HepG2 (cell line): ENCODE results near the gene COG1. TPM values are rescaled to one million over a fixed set of nuclear protein-coding genes. Genes with fewer than 3 reads are reported as not detected.

Source experiments
- AGO2 ChIP-seq: fragments of 200-400 bp; formaldehyde crosslinking; optimal IDR thresholded peaks from 2 replicates; pipeline ENCODE3; 2017; ENCODE audit warnings: mild to moderate bottlenecking, low read depth, low read length, moderate library complexity
- ARID2 ChIP-seq: sonication (generic); formaldehyde crosslinking; IDR thresholded peaks from 2 replicates; pipeline ENCODE4 v1.8.1; 2022; ENCODE audit warnings: mild to moderate bottlenecking, missing genetic modification reagents, borderline replicate concordance
- CEBPB ChIP-seq: IDR thresholded peaks from 2 replicates; pipeline ENCODE4 v1.6.1; 2011; ENCODE audit warnings: low read depth, low read length, improper control_type of control experiment, borderline replicate concordance
- DPF2 ChIP-seq: sonication (generic); formaldehyde crosslinking; IDR thresholded peaks from 2 replicates; pipeline ENCODE4 v1.4.0; 2020; ENCODE audit warnings: mild to moderate bottlenecking, low read depth, missing genetic modification reagents, borderline replicate concordance
- GZF1 ChIP-seq: sonication (generic); formaldehyde crosslinking; IDR thresholded peaks from 2 replicates; pipeline ENCODE4 v1.5.1; 2020; ENCODE audit warnings: mild to moderate bottlenecking, missing genetic modification reagents
- HNF4A ChIP-seq: sonication (generic); formaldehyde crosslinking; IDR thresholded peaks from 2 replicates; pipeline ENCODE4 v1.4.0; 2020; ENCODE audit warnings: missing genetic modification reagents
- HOXA5 ChIP-seq: sonication (generic); formaldehyde crosslinking; IDR thresholded peaks from 2 replicates; pipeline ENCODE4 v1.4.0; 2020; ENCODE audit warnings: missing genetic modification reagents
- KDM5A ChIP-seq: fragments of 200-600 bp; sonication (generic); IDR thresholded peaks from 2 replicates; pipeline ENCODE4 v1.7.0; 2018; ENCODE audit warnings: antibody characterized with exemption, mild to moderate bottlenecking, low read length, borderline replicate concordance
- MEF2D ChIP-seq: sonication (generic); formaldehyde crosslinking; IDR thresholded peaks from 2 replicates; pipeline ENCODE4 v1.5.1; 2020; ENCODE audit warnings: mild to moderate bottlenecking, missing genetic modification reagents
- MEIS2 ChIP-seq: sonication (generic); formaldehyde crosslinking; IDR thresholded peaks from 2 replicates; pipeline ENCODE4 v1.9.0; 2021; ENCODE audit warnings: mild to moderate bottlenecking, missing genetic modification reagents
- MTERF4 ChIP-seq: sonication (generic); formaldehyde crosslinking; IDR thresholded peaks from 2 replicates; pipeline ENCODE4 v1.8.0; 2023; ENCODE audit warnings: mild to moderate bottlenecking, missing genetic modification reagents
- MTF1 ChIP-seq: sonication (generic); formaldehyde crosslinking; IDR thresholded peaks from 2 replicates; pipeline ENCODE4 v1.5.0; 2020; ENCODE audit warnings: missing genetic modification reagents
- PBX3 ChIP-seq: sonication (generic); formaldehyde crosslinking; IDR thresholded peaks from 2 replicates; pipeline ENCODE4 v1.8.1; 2023; ENCODE audit warnings: missing genetic modification reagents, inconsistent platforms, borderline replicate concordance
- PITX1 ChIP-seq: sonication (generic); formaldehyde crosslinking; IDR thresholded peaks from 2 replicates; pipeline ENCODE4 v1.5.1; 2020; ENCODE audit warnings: mild to moderate bottlenecking, missing genetic modification reagents
- POGZ ChIP-seq: sonication (generic); formaldehyde crosslinking; IDR thresholded peaks from 2 replicates; pipeline ENCODE4 v1.4.0; 2020; ENCODE audit warnings: mild to moderate bottlenecking, missing genetic modification reagents
- PRDM10 ChIP-seq: sonication (generic); formaldehyde crosslinking; IDR thresholded peaks from 2 replicates; pipeline ENCODE4 v1.4.0; 2020; ENCODE audit warnings: low read depth, missing genetic modification reagents
- SRSF1 ChIP-seq: fragments of 200-400 bp; formaldehyde crosslinking; optimal IDR thresholded peaks from 2 replicates; pipeline ENCODE3; 2017; ENCODE audit warnings: mild to moderate bottlenecking, low read depth, low read length, moderate library complexity
- ZMAT3 ChIP-seq: sonication (generic); formaldehyde crosslinking; conservative IDR thresholded peaks from 2 replicates; pipeline ENCODE4 v1.7.0; 2021; ENCODE audit warnings: missing genetic modification reagents
- ZNF24 ChIP-seq: fragments of 450-650 bp; IDR thresholded peaks from 2 replicates; pipeline ENCODE4 v1.6.1; 2017; ENCODE audit warnings: antibody characterized with exemption, mild to moderate bottlenecking
- ZNF770 ChIP-seq: sonication (generic); formaldehyde crosslinking; IDR thresholded peaks from 2 replicates; pipeline ENCODE4 v1.5.0; 2020; ENCODE audit warnings: mild to moderate bottlenecking, missing genetic modification reagents
- ZNF780A ChIP-seq: sonication (generic); formaldehyde crosslinking; IDR thresholded peaks from 2 replicates; pipeline ENCODE4 v1.8.0; 2022; ENCODE audit warnings: mild to moderate bottlenecking, missing genetic modification reagents, moderate library complexity
- ZSCAN12 ChIP-seq: sonication (generic); formaldehyde crosslinking; IDR thresholded peaks from 2 replicates; pipeline ENCODE4 v1.9.0; 2021; ENCODE audit warnings: mild to moderate bottlenecking, missing genetic modification reagents
- polyA plus RNA-seq, 8 experiments: library from polyadenylated mRNA; depleted of rRNA in 3 of 8; stranded (reverse) in 7 of 8; unstranded in 1 of 8; fragments of >200 nt; fragmentation: Illumina TruSeq in 4 of 8; extraction: Trizol in 4 of 8; gene quantifications; 2 replicates each; pipeline versions ENCODE4 v1.2.1 to v1.2.3, GENCODE V29; 2011 to 2016; ENCODE audit warnings: low read depth in 4 of 8, missing spikeins in 1 of 8, mixed read lengths in 1 of 8; ENCODE audit not compliant: insufficient read depth in 1 of 8
- total RNA-seq, 5 experiments: library from RNA; depleted of rRNA; stranded (reverse); fragments of >200 nt; fragmentation: Illumina TruSeq; extraction: Trizol; gene quantifications; 2 replicates each; pipeline ENCODE4 v1.2.3, GENCODE V29; 2016; ENCODE audit warnings: low read depth in 1 of 5

COG1 gene
- total and polyA plus RNA-seq, 2 of the 13 experiments (the other 11 are each of a cell fraction or from before 2014, with no cell fraction given): 36.6 to 39.7 TPM

- TF ChIP-seq DPF2 (CRISPR knock-in tag) (peak; percentile 99), SRSF1 (no peak), ZSCAN12 (CRISPR knock-in tag) (no peak), PRDM10 (CRISPR knock-in tag) (peak; percentile 81; the same call in 1 of the 2 replicates), MEF2D (CRISPR knock-in tag) (peak; percentile 94), KDM5A (no peak), ZNF770 (CRISPR knock-in tag) (peak; percentile 76), GZF1 (CRISPR knock-in tag) (peak; percentile 24; the same call in 1 of the 2 replicates), MTF1 (CRISPR knock-in tag) (no peak), CEBPB (no peak), HNF4A (peak; percentile 92), PBX3 (no peak), ZMAT3 (CRISPR knock-in tag) (no peak; the same call in 1 of the 2 replicates), MEIS2 (CRISPR knock-in tag) (peak; percentile 96), MTERF4 (CRISPR knock-in tag) (peak; percentile 84; the same call in 1 of the 2 replicates), ZNF780A (CRISPR knock-in tag) (0 out of 2 replicates have a peak, but pooled peaks have one; percentile 17), PITX1 (peak; percentile 98), ZNF24 (no peak), HOXA5 (CRISPR knock-in tag) (peak; percentile 73; the same call in 1 of the 2 replicates), AGO2 (no peak), ARID2 (CRISPR knock-in tag) (no peak), POGZ (peak; percentile 90)
Measured at GRCh38 chr17:73201215-73202069, 8.6 kb downstream of the COG1 start (continued).
